Muscle of leg (tissue), 11 donors: ENCODE data around the gene TULP4. TPM values are rescaled to one million over a fixed set of nuclear protein-coding genes. Genes with fewer than 3 reads are reported as not detected.

Source experiments
- DNase-seq: peaks from one replicate; pipeline ENCODE4 v3.0.0; 2013
- H3K27ac ChIP-seq: one replicate; pipeline ENCODE4 v1.5.1; 2013; ENCODE audit warnings: mild to moderate bottlenecking, low read length, control low read depth
- H3K27me3 ChIP-seq: one replicate; pipeline ENCODE4 v1.6.1; 2013; ENCODE audit warnings: low read length; ENCODE audit not compliant: control insufficient read depth, insufficient read depth
- H3K36me3 ChIP-seq: one replicate; pipeline ENCODE4 v1.6.1; 2013; ENCODE audit warnings: low read length; ENCODE audit not compliant: control insufficient read depth, insufficient read depth
- H3K4me1 ChIP-seq: one replicate; pipeline ENCODE4 v1.6.1; 2013; ENCODE audit warnings: low read length; ENCODE audit not compliant: control insufficient read depth, insufficient read depth
- H3K4me3 ChIP-seq: one replicate; pipeline ENCODE4 v1.5.1; 2013; ENCODE audit warnings: low read length, control low read depth
- H3K9me3 ChIP-seq: replicated peaks from 2 replicates; pipeline ENCODE4 v1.6.1; 2013; ENCODE audit warnings: low read depth, low read length; ENCODE audit not compliant: control insufficient read depth
- WGBS: methylation state at CpG from one replicate; pipeline ENCODE4 v1.1.5; 2013; ENCODE audit warnings: missing lambda C conversion rate; ENCODE audit not compliant: insufficient coverage; 5-methylcytosine and 5-hydroxymethylcytosine counted together
- polyA plus RNA-seq, 8 donors: library from polyadenylated mRNA; unstranded; fragments of 120-200 nt; gene quantifications; one replicate each; pipeline versions ENCODE4 v1.2.1 to v1.2.3, GENCODE V29; 2013; ENCODE audit warnings: inconsistent platforms in 1 of 8, low replicate concordance in 1 of 8; ENCODE audit not compliant: insufficient read length in 8 of 8, insufficient read depth in 1 of 8
- total RNA-seq: library from RNA; stranded (reverse); fragments of 120-200 nt; gene quantifications from one replicate; pipeline ENCODE4 v1.2.4, GENCODE V29; 2013

TULP4 gene
- total and polyA plus RNA-seq, 9 donors: 11.2 to 176 (median 17.8) TPM

DNA sequence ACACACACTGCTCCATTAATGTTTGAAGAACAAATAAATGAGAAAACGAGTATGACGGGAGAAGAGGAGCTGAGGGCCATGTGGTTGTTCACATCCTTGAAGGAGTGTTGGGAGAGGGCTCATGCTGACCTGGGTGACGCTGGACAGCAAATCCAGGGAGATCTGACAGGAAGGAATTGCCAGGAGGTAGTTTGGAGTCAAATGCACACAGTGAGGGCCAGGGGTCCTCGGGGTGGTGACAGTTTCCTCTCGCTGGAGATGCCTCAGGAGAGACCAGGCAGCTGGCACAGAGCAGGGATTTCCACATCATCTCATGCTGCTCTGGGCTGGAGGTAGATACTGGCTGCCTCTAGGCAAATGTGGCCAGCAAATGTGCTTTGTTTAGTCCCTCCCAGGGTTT is 245.7 kb downstream of the TULP4 start:
- Histone ChIP-seq H3K36me3 (no peaks in the 10 kb centered on the region), H3K27ac (no peak overlapping the region), H3K4me3 (no peak overlapping the region), H3K4me1 (peaks cover 18% of the 10 kb centered on the region), H3K27me3 (no peaks in the 10 kb centered on the region), H3K9me3 (no peaks in the 10 kb centered on the region)
- WGBS: 83% methylated on average over 3 of the region's 5 CpGs
- DNase-seq: no peak

DNA sequence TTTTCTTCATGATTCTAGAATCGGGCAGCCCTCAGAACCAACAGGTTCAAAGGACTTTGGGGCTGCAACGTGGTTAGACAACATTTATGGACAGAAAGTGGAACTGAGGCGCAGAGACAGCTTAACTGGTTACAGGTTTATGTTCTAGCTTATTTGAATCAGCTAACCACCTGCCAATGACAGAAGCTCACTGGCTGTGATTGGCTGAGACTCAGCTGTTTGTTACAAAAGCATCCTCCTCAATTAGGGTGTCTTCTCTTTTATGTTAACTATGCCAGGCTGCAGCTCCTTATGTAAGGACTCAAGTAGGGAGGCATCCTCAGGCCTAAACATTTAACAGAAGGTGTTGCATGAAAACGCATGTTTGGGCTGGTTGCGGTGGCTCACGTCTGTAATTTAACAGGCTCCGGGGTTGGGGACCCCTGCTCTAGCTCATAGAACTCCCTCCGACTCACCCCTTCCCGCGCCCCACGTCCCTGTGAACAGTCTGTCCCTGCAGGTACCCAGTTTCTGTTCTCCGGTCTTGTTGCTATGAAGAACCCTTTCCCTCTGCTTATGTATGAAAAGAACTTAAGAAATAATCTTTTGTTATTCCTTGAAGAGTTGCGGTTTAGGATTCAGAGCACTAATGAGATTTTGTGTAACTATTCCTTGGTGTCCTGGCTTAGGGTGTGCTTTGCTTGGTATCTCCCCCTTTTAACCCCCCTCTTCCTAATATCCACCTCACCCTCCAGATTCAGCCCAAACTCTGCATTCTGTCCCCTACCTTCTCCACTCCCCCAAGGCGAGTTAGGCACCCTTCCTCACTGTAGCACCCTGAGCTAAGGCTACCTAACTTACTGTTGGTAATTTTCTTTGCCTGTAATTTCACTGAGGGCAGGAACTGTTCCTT is 246.4 kb downstream of the TULP4 start:
- Histone ChIP-seq H3K9me3 (no peaks in the 10 kb centered on the region), H3K36me3 (no peaks in the 10 kb centered on the region), H3K4me1 (peaks cover 18% of the 10 kb centered on the region), H3K27me3 (no peaks in the 10 kb centered on the region), H3K27ac (no peak overlapping the region), H3K4me3 (no peak overlapping the region)
- 95% methylated on average over 5 of the region's 14 CpGs for WGBS
- DNase-seq: no peak

DNA sequence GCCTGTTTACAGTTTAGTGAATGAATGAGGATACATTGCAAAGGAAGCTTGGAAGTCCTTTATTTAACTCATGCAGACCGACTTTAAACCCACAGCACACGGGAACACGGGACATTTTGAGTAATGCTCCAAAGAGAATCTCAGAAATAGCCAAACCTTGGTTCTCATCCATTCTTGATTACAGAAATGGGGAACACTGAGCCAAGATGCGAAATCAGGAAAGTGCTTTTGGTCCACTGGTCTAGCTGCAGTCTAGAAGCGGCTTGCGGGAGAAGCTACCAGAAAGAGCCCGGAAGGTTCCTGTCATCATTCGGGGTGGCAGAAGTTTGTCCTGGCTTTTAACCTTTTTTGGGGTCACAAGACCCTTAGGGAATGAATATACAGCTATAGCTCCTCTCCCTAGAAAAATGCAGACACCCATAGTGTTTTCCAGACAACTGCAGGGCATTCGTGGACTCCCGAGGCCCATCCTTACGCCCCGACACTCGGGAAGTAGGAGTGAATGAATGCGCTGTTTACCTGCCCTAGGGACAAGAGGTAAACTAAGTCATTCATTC is 247.2 kb downstream of the TULP4 start:
- Histone ChIP-seq H3K36me3 (no peaks in the 10 kb centered on the region), H3K4me1 (peaks cover 18% of the 10 kb centered on the region), H3K27me3 (no peaks in the 10 kb centered on the region), H3K4me3 (peak overlapping the region; percentile 45), H3K27ac (peak overlapping the region; percentile 45), H3K9me3 (no peaks in the 10 kb centered on the region)
- no peak for DNase-seq
- 47% methylated on average over 6 of the region's 14 CpGs for WGBS

DNA sequence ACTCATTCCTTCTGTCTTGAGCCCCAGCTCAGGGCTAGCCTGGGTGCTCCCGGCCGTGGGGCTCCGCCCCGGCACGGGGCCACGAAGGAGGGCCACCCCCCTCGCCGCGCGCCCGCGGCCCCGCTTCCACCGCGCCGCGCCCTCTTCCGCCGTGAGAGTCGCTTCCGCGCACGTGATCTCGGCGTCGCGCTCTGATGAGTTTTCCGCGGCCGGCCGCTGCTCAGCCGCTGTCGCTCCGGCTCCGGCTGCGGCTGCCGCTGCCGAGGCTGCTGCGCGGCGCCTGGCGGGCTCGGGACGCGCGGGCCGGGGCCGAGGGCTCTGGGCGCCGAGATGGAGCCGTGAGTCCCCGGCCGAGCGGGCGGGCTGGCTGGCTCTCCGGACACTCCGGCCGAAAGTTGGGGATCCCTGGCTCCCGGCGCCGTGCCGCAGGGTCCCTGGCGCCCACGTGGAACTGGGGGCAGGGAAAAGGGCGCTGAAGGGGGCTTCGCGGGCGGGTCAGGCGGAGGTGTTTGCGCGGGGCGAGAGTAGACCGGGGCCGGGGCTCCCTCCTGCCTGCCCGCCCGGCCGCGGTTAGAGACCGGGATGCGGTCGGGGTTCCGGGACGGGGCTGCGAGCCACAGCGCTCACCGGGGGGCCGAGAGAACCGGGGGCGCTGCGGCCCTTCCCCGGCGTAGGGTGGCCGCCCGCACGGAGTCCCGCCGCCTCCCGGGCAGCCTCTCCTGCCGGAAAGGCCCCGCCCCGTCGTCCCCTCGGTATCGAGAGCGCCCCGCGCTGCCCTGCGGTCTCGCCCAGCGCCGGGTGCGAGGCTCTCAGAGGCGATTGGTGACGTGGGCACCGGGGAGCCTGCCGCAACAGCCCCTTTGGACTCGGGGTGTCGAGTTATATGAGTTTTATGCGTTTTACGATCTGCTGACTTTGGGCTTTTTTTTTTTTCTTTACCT is 247.9 kb downstream of the TULP4 start, which contains the start of gene TMEM181:
Gene TMEM181 (plus strand): TSS at position 197 of the 941 bp plus-strand sequence. CDS start 134 bp downstream, at position 331.
- H3K4me1 ChIP-seq: peaks cover 18% of the 10 kb centered on the region
- H3K27me3 ChIP-seq: no peaks in the 10 kb centered on the region
- peak within 1 kb of the TSS; percentile 88 for H3K27ac ChIP-seq
- no peaks in the 10 kb centered on the region for H3K36me3 ChIP-seq
- peak within 1 kb of the TSS; percentile 77 for H3K4me3 ChIP-seq
- H3K9me3 ChIP-seq: no peaks in the 10 kb centered on the region
- peak; percentile 94 for DNase-seq
- under 1% methylated on average over 120 of the region's 120 CpGs for WGBS

DNA sequence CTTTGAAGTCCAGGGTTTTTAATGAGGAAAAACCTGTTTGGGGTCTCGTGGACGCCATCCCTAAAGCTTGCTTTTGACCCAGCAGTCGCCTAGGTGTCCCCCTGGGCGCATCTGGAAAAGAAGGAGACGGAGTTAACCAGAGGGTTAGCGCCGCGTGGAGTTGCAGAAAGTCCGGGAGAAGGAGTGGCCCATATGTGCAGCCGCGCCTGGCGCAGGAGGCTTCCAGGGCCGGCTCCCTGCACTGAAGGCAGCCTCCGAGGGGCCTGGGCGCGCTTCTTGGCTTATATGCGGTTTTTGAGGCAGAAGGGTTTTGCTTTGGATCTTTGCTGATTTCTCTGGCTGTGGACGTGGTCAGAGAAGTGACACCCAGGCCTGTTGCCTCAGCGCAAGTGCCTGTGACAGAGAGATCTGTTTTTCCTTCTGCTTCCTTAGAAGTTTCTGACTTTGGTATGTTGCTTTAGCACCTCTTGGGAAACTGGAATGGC is 248.6 kb downstream of the TULP4 start:
- no peaks in the 10 kb centered on the region for H3K9me3 ChIP-seq
- peaks cover 18% of the 10 kb centered on the region for H3K4me1 ChIP-seq
- no peaks in the 10 kb centered on the region for H3K36me3 ChIP-seq
- 3% methylated on average over 15 of the region's 19 CpGs for whole genome bisulfite sequencing
- H3K27me3 ChIP-seq: no peaks in the 10 kb centered on the region
- peak; percentile 32 for DNase-seq
- peak overlapping the region; percentile 77 for H3K4me3 ChIP-seq
- H3K27ac ChIP-seq: peak overlapping the region; percentile 59

Other genes with a start within 250 kb of the TULP4 start
- gene SERAC1, start 144.2 kb upstream of the TULP4 start, total RNA-seq: 5.4 TPM
- gene SERAC1, start 144.2 kb upstream of the TULP4 start, polyA plus RNA-seq: 1 to 10 TPM; 4.8 to 6.3 (median 5.6) TPM
- gene GTF2H5, start 144.1 kb upstream of the TULP4 start, total RNA-seq: 23.4 TPM
- gene GTF2H5, start 144.1 kb upstream of the TULP4 start, polyA plus RNA-seq: 10 to 100 TPM; 25.6 to 38.5 (median 31.2) TPM
- gene TMEM181, start 247.6 kb downstream of the TULP4 start, total RNA-seq: 17.6 TPM
- 10 to 100 TPM; 13.3 to 22.2 (median 16.0) TPM for gene TMEM181, start 247.6 kb downstream of the TULP4 start, polyA plus RNA-seq